Trophoblast cell (in vitro differentiated cells and primary cell): Measurements from ENCODE around the gene DHRS7.

ENCODE experiments used
- DNase-seq, 2 donors: peaks; one replicate each; pipeline ENCODE4 v3.0.0-alpha.2; 2016
- H2AFZ ChIP-seq: 2 replicates; pipeline ENCODE4 v1.6.1; 2013; ENCODE audit warnings: low read length, moderate library complexity, mild to moderate bottlenecking; ENCODE audit not compliant: insufficient read depth, poor library complexity
- H2AK5ac ChIP-seq: 2 replicates; pipeline ENCODE4 v1.6.1; 2013; ENCODE audit warnings: mild to moderate bottlenecking, low read length
- H2BK120ac ChIP-seq: 2 replicates; pipeline ENCODE4 v1.6.1; 2013; ENCODE audit warnings: low read length, mild to moderate bottlenecking, moderate library complexity; ENCODE audit not compliant: insufficient read depth, poor library complexity
- H2BK12ac ChIP-seq: 2 replicates; pipeline ENCODE4 v1.6.1; 2013; ENCODE audit warnings: mild to moderate bottlenecking, low read length, moderate library complexity
- H2BK5ac ChIP-seq: 2 replicates; pipeline ENCODE4 v1.6.1; 2013; ENCODE audit warnings: low read length, low read depth, moderate library complexity, mild to moderate bottlenecking; ENCODE audit not compliant: poor library complexity
- H3K14ac ChIP-seq: 2 replicates; pipeline ENCODE4 v1.6.1; 2013; ENCODE audit warnings: mild to moderate bottlenecking, low read length
- H3K18ac ChIP-seq: 2 replicates; pipeline ENCODE4 v1.6.1; 2013; ENCODE audit warnings: mild to moderate bottlenecking, low read length
- H3K23ac ChIP-seq: 2 replicates; pipeline ENCODE4 v1.6.1; 2013; ENCODE audit warnings: low read length
- H3K27ac ChIP-seq: 2 replicates; pipeline ENCODE4 v1.5.1; 2013; ENCODE audit warnings: low read depth, mild to moderate bottlenecking, inconsistent platforms, low read length, moderate library complexity
- H3K27me3 ChIP-seq: 2 replicates; pipeline ENCODE4 v1.6.1; 2013; ENCODE audit warnings: inconsistent platforms, mild to moderate bottlenecking, low read length, moderate library complexity; ENCODE audit not compliant: insufficient read depth
- H3K36me3 ChIP-seq, 2 experiments: 1 replicate in 1 of 2; 2 replicates in 1 of 2; pipeline ENCODE4 v1.6.1; 2013; ENCODE audit warnings: low read length in 2 of 2, mild to moderate bottlenecking in 2 of 2, moderate library complexity in 1 of 2; ENCODE audit not compliant: insufficient read depth in 2 of 2, control insufficient read depth in 1 of 2
- H3K4ac ChIP-seq: 2 replicates; pipeline ENCODE4 v1.6.1; 2013; ENCODE audit warnings: low read depth, mild to moderate bottlenecking, low read length, moderate library complexity
- H3K4me1 ChIP-seq, 2 experiments: 1 replicate in 1 of 2; 2 replicates in 1 of 2; pipeline ENCODE4 v1.6.1; 2013; ENCODE audit warnings: low read length in 2 of 2, mild to moderate bottlenecking in 2 of 2, moderate library complexity in 1 of 2; ENCODE audit not compliant: insufficient read depth in 2 of 2, control insufficient read depth in 1 of 2
- H3K4me2 ChIP-seq: 2 replicates; pipeline ENCODE4 v1.6.1; 2013; ENCODE audit warnings: inconsistent platforms, mild to moderate bottlenecking, low read length, moderate library complexity
- H3K4me3 ChIP-seq: 2 replicates; pipeline ENCODE4 v1.5.1; 2013; ENCODE audit warnings: mild to moderate bottlenecking, low read depth, low read length, inconsistent platforms
- H3K79me1 ChIP-seq: one replicate; pipeline ENCODE4 v1.6.1; 2013; ENCODE audit warnings: low read length
- H3K79me2 ChIP-seq: 2 replicates; pipeline ENCODE4 v1.6.1; 2013; ENCODE audit warnings: low read length, mild to moderate bottlenecking; ENCODE audit not compliant: control insufficient read depth, insufficient read depth, poor library complexity
- H3K9ac ChIP-seq: 2 replicates; pipeline ENCODE4 v1.6.1; 2013; ENCODE audit warnings: mild to moderate bottlenecking, low read length
- H3K9me3 ChIP-seq: 2 replicates; pipeline ENCODE4 v1.6.1; 2013; ENCODE audit warnings: low read depth, mild to moderate bottlenecking, control low read depth, inconsistent platforms, low read length; ENCODE audit not compliant: insufficient read depth
- H4K12ac ChIP-seq: 2 replicates; pipeline ENCODE4 v1.6.1; 2013; ENCODE audit warnings: low read depth, mild to moderate bottlenecking, low read length, moderate library complexity
- H4K8ac ChIP-seq: 2 replicates; pipeline ENCODE4 v1.6.1; 2013; ENCODE audit warnings: low read depth, mild to moderate bottlenecking, low read length, moderate library complexity
- H4K91ac ChIP-seq: one replicate; pipeline ENCODE4 v1.6.1; 2013; ENCODE audit warnings: low read depth, mild to moderate bottlenecking, low read length, moderate library complexity
- WGBS: extraction: QIAGEN DNeasy Blood & Tissue Kit; methylation state at CpG from one replicate; pipeline ENCODE4 v1.1.7; 2013; ENCODE audit warnings: missing lambda C conversion rate; ENCODE audit not compliant: insufficient read length, insufficient coverage; ENCODE audit errors: extremely low coverage; 5-methylcytosine and 5-hydroxymethylcytosine counted together

DHRS7 gene

DNA sequence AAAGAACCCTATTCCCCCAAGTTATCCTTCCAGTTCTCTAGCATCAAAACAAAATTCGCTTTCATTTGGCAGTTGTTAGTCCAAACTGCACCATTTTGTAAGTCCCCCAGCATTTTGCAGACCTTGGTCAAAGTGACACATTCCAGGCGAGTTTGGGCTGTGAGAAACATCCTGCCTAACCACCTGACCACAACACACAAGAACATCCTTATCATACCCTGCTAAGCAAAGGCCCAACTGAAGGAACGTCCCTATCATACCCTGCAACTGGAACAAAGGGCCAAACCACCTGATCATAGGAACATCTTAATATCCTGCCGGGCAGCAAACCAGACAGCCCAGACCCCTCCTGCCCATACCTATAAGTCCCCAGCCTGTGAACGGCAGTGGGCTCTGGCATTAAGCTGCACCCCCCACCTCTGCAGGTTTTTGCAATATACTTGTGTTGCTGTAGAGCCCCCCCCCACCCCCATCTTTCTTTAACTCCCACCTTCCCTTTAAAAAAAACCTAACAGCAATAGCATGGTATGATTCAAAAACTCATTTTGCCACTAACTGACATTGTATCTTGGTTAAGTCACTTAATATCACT, 70.8 kb downstream of the DHRS7 start:
- no peak overlapping the region for H3K9ac ChIP-seq
- peaks cover 2 to 10% of the 10 kb centered on the region in 2 experiments for H3K4me1 ChIP-seq
- peak overlapping the region; percentile 44 for H2BK12ac ChIP-seq
- no peak overlapping the region for H3K23ac ChIP-seq
- H4K12ac ChIP-seq = no peak overlapping the region
- peak overlapping the region; percentile 58 for H3K4me2 ChIP-seq
- no peak overlapping the region for H3K4me3 ChIP-seq
- H2BK5ac ChIP-seq = peak overlapping the region; percentile 65
- peak overlapping the region; percentile 11 for H4K91ac ChIP-seq
- peak overlapping the region; percentile 69 for H2BK120ac ChIP-seq
- H2AFZ ChIP-seq = no peak overlapping the region
- no peak overlapping the region for H3K4ac ChIP-seq
- no peaks in the 10 kb centered on the region for H3K9me3 ChIP-seq
- H3K27me3 ChIP-seq = no peaks in the 10 kb centered on the region
- WGBS = no CpG with 5 or more reads among the region's 5 CpGs
- H4K8ac ChIP-seq = no peak overlapping the region
- peaks cover 16% of the 10 kb centered on the region for H3K79me1 ChIP-seq
- H3K14ac ChIP-seq = peak overlapping the region; percentile 25
- peak overlapping the region; percentile 25 for H3K27ac ChIP-seq
- H3K36me3 ChIP-seq = peaks cover 2 to 5% of the 10 kb centered on the region in 2 experiments
- H3K18ac ChIP-seq = no peak overlapping the region
- peak; percentile 51 to 78 for DNase-seq
- H2AK5ac ChIP-seq = peak overlapping the region; percentile 74
- peaks cover 14% of the 10 kb centered on the region for H3K79me2 ChIP-seq
